T follicular helper cell (primary cell): ENCODE data around the gene DOHH.
"Not testable (repeated sequence)": the region's sequence is repeated elsewhere in the genome, so short reads cannot be mapped to it uniquely, and the experiment has no call there.

ENCODE experiments used
- DNase-seq: peaks from one replicate; pipeline ENCODE4 v3.0.0-alpha.2; 2020; ENCODE audit warnings: low read depth

The DOHH gene

DNA sequence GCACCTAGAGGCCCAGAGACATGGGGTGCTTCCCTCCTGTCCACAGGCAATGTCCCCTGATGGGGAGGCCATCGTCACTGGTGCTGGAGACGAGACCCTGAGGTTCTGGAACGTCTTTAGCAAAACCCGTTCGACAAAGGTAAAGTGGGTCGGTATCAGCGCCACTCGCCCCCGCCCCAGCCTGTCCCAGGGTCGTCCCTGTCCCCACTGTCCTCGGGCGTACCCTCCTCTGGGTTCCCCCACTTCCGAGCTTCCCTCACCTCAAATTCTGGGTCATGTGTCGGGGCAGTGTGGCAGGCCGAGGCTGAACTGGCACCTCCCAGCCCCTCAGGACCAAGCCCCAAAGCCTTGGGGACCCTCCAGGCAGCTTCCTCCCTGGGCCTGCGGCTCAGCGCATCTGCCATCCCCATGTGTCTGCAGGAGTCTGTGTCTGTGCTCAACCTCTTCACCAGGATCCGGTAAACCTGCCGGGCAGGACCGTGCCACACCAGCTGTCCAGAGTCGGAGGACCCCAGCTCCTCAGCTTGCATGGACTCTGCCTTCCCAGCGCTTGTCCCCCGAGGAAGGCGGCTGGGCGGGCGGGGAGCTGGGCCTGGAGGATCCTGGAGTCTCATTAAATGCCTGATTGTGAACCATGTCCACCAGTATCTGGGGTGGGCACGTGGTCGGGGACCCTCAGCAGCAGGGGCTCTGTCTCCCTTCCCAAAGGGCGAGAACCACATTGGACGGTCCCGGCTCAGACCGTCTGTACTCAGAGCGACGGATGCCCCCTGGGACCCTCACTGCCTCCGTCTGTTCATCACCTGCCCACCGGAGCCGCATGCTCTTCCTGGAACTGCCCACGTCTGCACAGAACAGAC lies 34.1 kb upstream of the DOHH start:
- DNase-seq = no peak

DNA sequence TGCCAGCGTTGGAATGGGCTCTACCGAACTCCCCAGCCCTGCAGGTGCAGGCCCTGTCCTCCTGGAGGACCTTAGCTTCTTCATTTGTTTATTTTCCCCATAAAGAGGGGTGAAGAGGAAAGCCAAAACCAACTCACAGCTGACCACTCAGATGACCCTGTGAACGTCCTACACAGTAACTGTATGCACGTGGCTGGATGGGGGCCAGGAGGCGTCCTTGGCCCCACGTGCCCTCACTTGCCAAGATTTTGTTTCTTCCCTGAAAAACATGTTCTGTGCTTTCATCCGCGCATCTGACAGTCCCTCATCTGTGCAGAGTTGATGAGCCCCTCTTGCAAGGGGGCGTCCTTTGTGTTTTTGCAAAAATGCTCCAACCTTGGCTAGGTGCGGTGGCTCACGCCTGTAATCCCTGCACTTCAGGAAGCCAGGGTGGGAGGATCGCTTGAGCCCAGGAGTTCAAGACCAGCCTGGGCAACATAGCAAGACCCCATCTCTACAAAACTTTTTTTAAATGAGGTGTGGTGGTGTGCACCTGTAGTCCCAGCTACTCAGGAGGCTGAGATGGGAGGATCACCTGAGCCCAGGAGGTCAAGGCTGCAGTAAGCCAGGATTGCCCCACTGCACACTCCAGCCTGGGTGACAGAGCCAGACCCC lies 33.2 kb upstream of the DOHH start:
- DNase-seq = no peak

DNA sequence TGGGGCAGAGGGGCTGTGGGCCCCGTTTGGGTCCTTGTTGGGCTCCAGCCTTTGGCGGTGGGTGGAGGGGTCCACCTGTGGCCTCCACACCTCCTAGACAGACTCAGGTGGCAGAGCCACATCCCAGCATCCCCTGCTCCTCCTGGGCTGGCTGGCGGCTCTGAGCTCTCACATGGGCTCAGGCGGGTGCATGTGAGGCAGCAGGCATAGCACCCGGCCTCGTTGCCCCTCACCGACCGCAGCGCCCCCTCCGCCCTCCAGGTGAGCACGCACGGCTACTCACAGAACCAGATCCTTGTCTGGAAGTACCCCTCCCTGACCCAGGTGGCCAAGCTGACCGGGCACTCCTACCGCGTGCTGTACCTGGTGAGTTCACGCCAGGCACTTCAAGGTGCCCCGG lies 32.6 kb upstream of the DOHH start:
- DNase-seq = no peak

DNA sequence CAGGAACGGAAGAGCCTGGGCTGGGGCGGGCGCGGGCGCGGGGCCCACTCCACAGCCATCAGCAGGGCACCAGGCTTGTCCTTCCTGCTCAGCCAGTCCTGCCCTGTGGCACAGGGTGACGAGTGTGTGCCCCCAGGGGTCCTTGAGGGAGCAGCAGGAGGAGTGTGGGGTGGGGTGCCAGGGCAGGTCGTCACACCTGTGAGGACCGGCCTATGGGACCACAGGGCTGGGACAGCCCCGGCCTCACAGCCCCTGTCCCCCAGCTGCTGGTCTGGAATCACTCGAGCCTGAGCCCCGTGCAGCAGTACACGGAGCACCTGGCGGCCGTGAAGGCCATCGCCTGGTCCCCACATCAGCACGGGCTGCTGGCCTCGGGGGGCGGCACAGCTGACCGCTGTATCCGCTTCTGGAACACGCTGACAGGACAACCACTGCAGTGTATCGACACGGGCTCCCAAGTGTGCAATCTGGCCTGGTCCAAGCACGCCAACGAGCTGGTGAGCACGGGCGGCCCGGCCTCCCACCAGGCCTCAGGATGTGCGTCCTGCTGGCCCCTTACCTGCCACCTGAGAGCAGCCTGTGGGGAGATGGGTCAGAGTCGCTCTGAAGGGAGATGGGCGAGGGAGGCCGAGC lies 31.8 kb upstream of the DOHH start:
- no peak for DNase-seq

DNA sequence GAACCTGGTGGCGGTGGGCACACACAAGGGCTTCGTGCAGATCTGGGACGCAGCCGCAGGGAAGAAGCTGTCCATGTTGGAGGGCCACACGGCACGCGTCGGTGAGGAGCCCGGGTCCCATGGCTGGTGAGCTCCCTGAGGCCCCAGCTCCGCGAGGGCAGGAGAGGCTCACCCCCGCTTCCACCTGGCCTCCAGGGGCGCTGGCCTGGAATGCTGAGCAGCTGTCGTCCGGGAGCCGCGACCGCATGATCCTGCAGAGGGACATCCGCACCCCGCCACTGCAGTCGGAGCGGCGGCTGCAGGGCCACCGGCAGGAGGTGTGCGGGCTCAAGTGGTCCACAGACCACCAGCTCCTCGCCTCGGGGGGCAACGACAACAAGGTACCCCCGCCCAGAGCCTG lies 31.2 kb upstream of the DOHH start:
- no peak for DNase-seq

DNA sequence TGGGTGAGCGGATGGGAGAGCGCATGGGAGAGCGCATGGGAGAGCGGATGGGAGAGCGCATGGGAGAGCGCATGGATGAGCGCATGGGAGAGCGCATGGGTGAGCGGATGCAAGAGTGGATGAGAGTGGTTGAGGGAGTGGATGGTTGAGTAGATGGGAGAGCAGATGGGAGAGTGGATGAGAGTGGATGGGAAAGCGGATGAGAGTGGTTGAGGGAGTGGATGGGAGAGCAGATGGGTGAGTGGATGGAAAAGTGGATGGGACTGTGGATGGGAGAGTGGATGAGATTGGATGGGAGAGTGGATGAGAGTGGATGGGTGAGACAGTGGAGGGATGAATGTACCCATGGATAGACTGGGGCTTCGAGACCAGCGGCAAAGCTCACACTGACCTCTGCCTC lies 29.9 kb upstream of the DOHH start:
- DNase-seq = no peak

DNA sequence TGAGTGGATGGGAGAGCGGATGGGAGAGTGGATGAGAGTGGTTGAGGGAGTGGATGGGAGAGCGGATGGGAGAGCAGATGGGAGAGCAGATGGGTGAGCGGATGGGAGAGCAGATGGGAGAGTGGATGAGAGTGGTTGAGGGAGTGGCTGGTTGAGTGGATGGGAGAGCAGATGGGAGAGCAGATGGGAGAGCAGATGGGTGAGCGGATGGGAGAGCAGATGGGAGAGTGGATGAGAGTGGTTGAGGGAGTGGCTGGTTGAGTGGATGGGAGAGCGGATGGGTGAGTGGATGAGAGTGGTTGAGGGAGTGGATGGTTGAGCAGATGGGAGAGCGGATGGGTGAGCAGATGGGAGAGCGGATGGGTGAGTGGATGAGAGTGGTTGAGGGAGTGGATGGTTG lies 28.8 kb upstream of the DOHH start:
- not testable (repeated sequence) for DNase-seq

DNA sequence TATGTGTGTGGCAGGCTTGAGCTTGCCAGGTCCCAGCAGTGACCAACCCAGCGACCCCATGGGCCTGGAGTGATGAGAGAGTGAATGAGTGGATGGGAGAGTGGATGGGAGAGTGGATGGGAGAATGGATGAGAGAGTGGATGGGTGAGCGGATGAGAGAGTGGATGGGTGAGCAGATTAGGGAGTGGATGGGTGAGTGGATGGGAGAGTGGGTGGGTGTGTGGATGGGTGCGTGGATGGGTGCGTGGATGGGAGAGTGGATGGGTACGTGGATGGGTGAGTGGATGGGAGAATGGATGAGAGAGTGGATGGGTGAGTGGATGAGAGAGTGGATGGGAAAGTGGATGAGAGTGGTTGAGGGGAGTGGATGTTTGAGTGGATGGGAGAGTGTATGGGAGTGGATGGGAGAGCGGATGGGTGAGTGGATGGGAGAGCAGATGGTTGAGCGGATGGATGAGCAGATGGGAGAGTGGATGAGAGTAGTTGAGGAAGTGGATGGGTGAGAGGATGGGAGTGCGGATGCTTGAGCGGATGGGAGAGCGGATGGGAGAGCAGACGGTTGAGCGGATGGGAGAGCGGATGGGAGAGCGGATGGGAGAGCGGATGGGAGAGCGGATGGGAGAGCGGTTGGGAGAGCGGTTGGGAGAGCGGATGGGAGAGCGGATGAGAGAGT lies 28.2 kb upstream of the DOHH start:
- DNase-seq = no peak

DNA sequence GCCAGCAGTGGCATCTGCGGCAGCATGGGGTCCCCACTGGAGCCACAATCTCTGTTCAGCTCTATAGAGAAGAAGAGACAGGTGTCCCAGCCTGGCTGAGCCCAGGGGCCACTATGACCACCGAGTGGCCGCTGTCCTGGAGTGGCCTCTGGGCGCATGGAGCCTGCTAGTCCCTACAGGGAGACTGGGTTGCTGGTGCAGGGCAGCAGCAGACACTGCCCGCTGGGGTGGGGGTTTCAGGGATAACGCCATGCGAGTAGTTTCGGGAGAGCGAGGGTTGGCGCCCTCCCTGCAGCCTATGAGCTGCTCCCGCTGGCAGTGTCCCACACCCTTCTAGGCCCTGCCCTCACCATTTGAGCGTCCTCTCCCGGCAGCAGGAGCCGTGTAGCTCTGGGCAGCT lies 27.6 kb upstream of the DOHH start:
- no peak for DNase-seq

DNA sequence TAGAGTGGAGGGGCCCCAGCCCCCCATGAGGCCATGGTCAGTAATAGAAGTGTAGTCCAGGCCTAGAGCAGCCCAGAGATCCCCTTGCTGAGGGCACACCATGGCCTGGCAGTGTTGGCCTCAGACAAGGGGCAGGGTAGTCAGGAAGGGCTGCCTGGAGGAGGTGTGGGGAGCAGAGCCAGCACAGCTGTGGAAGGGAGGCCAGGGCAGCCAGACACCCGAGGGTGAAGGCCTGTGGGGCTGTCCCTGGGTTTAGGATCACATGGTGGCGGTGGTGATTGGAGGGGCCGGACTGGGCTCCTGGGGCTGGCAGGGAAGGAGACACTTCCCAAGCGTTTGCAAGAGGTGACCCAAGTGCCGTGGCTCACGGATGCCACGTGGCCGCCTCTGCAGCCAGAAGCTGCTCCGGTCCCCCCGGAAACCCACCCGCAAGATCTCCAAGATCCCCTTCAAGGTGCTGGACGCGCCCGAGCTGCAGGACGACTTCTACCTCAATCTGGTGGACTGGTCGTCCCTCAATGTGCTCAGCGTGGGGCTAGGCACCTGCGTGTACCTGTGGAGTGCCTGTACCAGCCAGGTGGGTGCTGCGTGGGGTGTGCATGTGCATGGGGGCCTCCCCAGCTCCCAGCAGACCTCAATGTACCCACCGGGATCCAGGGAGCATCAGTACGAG lies 26.9 kb upstream of the DOHH start:
- DNase-seq = no peak

DNA sequence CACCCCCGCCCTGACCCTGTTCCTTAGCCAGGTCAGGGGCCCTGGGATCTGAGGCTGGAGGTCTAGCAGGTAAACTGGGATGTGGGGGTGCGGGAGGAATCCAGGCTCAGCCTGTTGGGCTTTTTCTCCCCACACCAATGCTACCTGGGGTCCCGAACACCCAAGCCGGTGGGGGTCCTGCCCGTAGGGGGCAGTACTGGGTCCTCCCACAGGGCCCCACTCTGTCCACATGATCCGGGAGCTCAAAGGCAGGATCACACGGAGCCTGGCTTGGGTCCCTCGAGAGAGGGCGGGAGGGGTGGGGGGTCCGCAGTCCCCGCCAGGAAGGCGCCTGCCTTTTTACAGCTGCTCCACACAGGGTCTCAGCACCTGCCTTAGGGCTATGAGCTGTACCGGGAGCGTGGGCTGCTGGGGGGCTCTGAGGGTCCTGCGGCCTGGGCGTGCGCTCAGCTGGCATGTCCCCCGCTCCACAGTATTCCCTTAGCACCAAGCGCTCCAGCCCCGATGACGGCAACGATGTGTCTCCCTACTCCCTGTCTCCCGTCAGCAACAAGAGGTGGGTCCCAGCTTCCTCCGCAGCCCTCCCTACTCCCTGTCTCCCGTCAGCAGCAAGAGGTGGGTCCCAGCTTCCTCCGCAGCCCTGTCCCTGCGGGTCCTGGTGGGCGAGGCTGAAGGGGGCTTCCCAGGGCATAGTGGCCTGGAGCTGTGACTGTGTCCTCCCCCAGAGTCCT lies 26.2 kb upstream of the DOHH start:
- no peak for DNase-seq

DNA sequence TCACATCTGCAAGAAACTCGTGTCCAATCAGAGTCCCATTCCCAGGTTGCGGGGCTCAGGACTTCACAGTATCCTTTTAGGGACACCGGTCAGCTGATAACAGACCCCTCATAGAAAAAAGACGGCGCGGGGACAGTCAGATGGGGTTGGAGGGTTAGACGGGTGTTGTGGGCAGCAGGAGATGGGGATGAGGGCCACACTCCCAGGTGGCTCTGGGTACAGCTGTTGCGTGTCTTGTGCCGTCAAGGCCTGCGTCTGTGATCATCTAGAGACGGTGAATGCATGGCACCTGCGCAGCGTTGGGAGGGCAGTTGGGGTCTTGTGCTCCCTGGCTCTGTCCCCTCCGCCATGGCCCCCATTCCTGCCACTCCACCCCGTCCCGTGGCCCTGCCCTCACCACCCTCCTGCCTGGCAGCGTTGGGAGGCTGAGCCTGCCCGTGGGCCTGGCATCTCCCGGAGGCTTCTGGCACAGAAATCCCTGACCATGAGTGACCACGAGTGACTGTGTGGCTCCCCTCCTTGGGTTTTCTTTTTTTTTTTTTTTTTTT lies 24.5 kb upstream of the DOHH start:
- DNase-seq = no peak

DNA sequence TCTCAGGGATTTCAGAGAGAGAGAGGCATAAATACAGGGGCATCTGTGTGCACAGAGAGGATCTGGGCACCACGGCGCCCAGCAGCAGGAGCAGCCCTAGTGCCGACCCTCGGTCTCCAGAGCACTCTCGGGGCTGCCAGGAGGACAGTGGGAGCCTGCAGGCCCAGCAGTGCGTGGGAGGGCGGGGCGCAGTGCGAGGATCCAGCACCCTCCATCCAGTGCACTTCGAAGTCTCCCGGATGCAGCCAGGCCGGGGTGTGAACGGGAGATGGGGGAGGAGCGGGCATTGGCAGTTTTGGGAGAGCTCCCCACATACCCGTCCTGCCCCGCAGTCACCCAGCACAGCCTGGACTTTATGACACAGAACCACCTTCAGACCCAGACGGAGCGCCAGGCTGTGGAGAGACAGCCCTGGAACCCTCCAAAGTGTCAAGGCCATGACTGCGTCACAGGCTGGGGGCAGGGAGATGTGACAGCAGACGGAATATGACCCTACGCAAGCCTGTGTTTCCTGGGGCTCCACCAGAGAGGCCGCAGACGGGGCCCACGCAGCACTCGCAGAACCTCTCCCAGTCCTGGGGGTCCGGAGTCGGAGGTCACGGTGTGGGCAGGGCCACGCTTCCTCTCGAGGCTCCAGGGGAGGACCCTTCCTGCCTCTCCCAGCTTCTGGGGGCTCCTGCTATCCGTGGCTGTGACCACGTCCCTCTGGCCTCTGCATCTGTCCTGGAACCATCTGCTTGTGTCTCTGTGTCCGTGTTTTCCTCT lies 23.8 kb upstream of the DOHH start:
- no peak for DNase-seq

DNA sequence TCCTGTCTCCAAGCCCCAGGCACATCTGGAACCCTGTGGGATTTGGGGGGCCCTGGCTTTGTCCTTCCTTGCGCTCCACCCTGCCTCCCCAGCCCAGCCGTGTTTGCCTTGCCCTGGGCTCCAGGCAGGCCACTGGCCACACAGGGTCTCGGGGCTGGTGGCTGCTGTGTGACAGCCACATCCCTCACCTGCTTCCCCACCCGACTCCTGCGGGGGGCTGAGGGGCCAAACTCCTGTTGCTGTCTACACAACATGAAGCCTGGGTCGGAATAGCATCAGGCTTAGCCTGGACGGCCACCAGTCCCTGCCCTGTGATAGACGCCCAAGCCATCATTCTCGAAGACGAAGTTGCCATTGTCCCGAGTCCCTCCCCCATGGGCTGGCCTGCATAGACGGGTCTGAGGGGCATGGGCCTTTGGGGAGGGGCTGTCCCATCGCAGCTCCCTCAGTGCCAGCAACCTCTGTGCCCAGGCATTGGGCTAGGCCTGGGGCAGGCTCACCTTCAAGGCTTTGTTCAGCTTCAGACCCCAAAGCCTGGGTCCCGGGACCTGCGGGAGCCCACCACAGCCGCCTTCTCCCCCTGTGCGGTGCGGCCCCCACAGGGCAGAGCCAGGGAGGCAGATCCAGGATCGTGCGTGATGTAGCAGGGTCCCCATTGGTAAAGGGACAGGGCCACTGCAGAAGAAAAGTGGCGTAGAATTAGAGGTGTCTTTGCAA lies 23.0 kb upstream of the DOHH start:
- no peak for DNase-seq

DNA sequence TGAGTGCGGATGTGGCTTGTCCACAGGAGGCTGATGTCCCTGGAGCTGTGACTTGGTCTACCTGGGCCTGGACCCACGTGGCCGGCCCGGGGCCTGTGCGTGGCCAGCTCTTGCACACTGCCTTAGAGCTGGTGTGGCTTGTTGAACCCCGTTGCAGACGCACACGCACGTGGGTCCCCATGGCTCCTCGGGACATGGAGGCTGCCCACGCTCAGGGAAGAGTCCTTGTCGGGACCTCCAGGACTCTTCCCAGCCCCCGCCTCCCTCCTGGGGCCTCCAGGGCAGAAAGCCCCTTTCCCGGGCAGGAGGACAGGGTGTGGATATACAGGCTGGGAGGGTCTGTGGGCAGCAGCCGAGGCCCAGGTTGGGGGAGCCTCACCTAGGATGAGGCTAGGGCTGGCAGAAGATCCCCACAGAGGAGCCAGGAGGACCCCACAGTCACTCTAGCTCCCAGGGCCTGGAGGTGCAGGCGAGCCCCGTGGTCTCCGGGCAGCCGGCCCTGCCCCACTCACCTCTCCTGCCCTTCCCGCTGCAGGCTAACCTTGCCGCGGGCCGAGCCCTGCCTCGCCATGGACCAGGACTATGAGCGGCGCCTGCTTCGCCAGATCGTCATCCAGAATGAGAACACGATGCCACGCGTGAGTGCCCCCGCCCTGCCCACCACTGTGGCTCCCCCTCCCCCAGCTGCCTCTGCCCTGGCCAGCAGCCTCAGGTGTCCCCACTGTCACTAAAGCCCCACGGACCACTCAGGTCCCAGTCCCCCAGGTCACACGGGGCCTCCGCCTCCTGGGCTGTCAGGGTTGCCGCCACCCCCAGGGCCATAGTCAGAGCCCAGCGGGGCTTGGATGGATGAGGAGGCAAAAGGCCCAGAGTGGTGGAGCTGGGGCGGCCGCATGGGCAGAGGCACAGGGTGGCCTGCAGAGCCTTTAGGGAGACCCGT lies 22.2 kb upstream of the DOHH start:
- DNase-seq = no peak

DNA sequence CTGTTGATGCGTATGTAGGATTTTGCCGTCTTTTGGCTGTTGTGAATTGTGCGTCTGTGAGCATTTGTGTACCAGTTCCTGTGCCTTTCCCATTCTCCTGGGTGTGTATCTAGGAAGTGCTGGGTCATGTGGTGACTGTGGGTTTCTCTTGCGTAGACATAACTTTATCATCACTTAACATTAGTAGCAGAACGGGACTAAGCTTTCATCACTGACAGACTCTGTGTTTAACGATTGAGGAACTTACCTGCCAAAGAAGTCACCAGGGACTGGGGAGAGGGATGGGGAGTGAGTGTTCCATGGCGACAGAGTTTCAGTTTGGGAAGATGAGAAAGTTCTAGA lies 20.6 kb upstream of the DOHH start:
- no peak for DNase-seq

DNA sequence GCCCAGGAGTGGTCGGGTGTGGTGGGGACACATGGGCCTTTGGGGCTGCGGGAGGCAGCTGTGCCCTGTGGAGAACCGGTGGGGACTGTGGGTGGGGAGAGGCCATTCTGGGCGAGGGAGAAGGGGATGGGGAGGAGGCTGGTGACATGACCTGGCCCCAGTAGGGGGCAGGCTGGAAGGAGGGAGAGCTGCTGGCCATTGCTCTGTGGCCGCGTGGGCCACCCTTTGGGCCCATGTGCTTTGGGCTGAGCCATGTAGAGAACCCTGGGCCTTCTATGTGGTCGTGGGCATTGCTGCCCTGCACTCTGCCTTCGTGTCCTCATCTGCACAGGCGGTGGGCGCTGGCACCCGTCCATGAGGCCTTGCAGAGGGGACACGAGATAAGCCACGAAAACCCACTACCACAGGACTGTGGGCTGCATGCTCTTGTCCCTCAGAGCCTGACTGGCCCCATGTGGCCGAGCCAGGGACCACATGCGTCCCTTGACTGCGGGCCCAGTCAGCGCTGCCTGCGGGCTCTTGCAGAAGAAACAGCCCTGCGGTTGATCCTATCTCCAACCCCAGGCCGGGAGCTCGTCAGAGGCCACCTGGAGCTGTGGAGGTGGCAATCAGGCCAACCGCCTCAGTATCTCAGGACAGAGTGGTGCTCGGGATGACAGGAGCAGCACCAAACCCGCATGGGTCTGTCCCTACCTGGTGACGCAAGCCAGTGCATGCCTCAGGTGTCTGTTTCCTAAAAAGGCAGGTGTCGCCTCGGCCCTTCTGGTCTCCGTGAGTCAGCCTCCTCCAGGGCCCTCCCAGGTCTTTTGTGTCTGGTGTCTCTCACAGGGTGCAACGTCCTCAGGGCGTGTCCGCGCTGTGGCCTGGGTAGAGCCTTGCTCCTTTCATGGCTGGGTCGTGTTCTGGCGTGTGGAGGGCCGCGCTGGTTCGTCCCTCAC lies 20.0 kb upstream of the DOHH start:
- no peak for DNase-seq
